Loucy (cell line): ENCODE measurements around the gene EZH1.

Experiments
- H2AFZ ChIP-seq: fragments of 200-600 bp; sonication (generic); 2 replicates; pipeline ENCODE4 v1.6.0; 2016; ENCODE audit warnings: antibody characterized with exemption, mild to moderate bottlenecking, low read length, moderate library complexity
- H3F3A ChIP-seq: fragments of 200-600 bp; 2 replicates; pipeline ENCODE4 v1.6.0; 2016; ENCODE audit warnings: antibody characterized with exemption, low read depth, mild to moderate bottlenecking
- H3K27me3 ChIP-seq: fragments of 200-600 bp; sonication (generic); 2 replicates; pipeline ENCODE4 v1.6.1; 2014; ENCODE audit warnings: low read length, mild to moderate bottlenecking; ENCODE audit not compliant: insufficient read depth, poor library complexity, severe bottlenecking
- H3K36me3 ChIP-seq: fragments of 200-600 bp; sonication (generic); 2 replicates; pipeline ENCODE4 v1.6.1; 2016; ENCODE audit warnings: low read length; ENCODE audit not compliant: insufficient read depth
- H3K4me1 ChIP-seq: fragments of 200-600 bp; sonication (generic); 2 replicates; pipeline ENCODE4 v1.5.1; 2014; ENCODE audit warnings: low read length, mild to moderate bottlenecking; ENCODE audit not compliant: insufficient read depth, poor library complexity, severe bottlenecking
- H3K4me2 ChIP-seq: fragments of 200-600 bp; sonication (generic); 2 replicates; pipeline ENCODE4 v1.6.0; 2014; ENCODE audit warnings: antibody characterized with exemption, low read length, low read depth, mild to moderate bottlenecking; ENCODE audit not compliant: poor library complexity, severe bottlenecking
- H3K4me3 ChIP-seq: fragments of 200-600 bp; sonication (generic); 2 replicates; pipeline ENCODE4 v1.5.1; 2014; ENCODE audit warnings: low read length, mild to moderate bottlenecking, mixed read lengths; ENCODE audit not compliant: poor library complexity, severe bottlenecking
- H3K79me2 ChIP-seq: fragments of 200-600 bp; sonication (generic); 2 replicates; pipeline ENCODE4 v1.6.1; 2014; ENCODE audit warnings: low read length; ENCODE audit not compliant: insufficient read depth
- H3K9ac ChIP-seq: fragments of 200-600 bp; sonication (generic); 2 replicates; pipeline ENCODE4 v1.6.0; 2014; ENCODE audit warnings: mild to moderate bottlenecking, low read depth, low read length, moderate library complexity; ENCODE audit not compliant: poor library complexity, severe bottlenecking
- H3K9me2 ChIP-seq: fragments of 200-600 bp; sonication (generic); replicated peaks from 2 replicates; pipeline ENCODE4 v1.6.1; 2016; ENCODE audit warnings: low read depth, low read length, mixed read lengths
- H3K9me3 ChIP-seq: fragments of 200-600 bp; sonication (generic); 2 replicates; pipeline ENCODE4 v1.6.1; 2014; ENCODE audit warnings: mild to moderate bottlenecking, antibody characterized with exemption, low read length, low read depth; ENCODE audit not compliant: insufficient read depth
- H4K20me1 ChIP-seq: fragments of 200-600 bp; sonication (generic); 2 replicates; pipeline ENCODE4 v1.6.0; 2014; ENCODE audit warnings: antibody characterized with exemption, low read length, mild to moderate bottlenecking; ENCODE audit not compliant: insufficient read depth, poor library complexity, severe bottlenecking
- CTCF ChIP-seq: fragments of 200-600 bp; sonication (generic); conservative IDR thresholded peaks from 2 replicates; pipeline ENCODE4 v1.5.1; 2014; ENCODE audit warnings: mild to moderate bottlenecking, antibody characterized with exemption, low read length
- EZH2phosphoT487 ChIP-seq: fragments of 200-600 bp; IDR thresholded peaks from 2 replicates; pipeline ENCODE4 v1.6.1; 2018; ENCODE audit warnings: antibody characterized with exemption, mild to moderate bottlenecking, moderate library complexity, borderline replicate concordance

EZH1 gene

GRCh38 chr17:42783791-42784138 lies 38.9 kb upstream of the EZH1 start:
- H3K9me2 ChIP-seq: no peaks in the 10 kb centered on the region
- H3K9me3 ChIP-seq: no peaks in the 10 kb centered on the region
- H3K27me3 ChIP-seq: no peaks in the 10 kb centered on the region
- no peak for TF ChIP-seq EZH2phosphoT487
- no peak for TF ChIP-seq CTCF
- H4K20me1 ChIP-seq: no peaks in the 10 kb centered on the region
- H3K4me1 ChIP-seq: no peaks in the 10 kb centered on the region
- H3K4me2 ChIP-seq: no peak overlapping the region
- H3K9ac ChIP-seq: no peak overlapping the region
- no peak overlapping the region for H3K4me3 ChIP-seq
- no peaks in the 10 kb centered on the region for H3K79me2 ChIP-seq
- H2AFZ ChIP-seq: no peak overlapping the region
- peaks cover 6% of the 10 kb centered on the region; the same call in 1 of the 2 replicates for H3K36me3 ChIP-seq
- no peaks in the 10 kb centered on the region for H3F3A ChIP-seq

DNA sequence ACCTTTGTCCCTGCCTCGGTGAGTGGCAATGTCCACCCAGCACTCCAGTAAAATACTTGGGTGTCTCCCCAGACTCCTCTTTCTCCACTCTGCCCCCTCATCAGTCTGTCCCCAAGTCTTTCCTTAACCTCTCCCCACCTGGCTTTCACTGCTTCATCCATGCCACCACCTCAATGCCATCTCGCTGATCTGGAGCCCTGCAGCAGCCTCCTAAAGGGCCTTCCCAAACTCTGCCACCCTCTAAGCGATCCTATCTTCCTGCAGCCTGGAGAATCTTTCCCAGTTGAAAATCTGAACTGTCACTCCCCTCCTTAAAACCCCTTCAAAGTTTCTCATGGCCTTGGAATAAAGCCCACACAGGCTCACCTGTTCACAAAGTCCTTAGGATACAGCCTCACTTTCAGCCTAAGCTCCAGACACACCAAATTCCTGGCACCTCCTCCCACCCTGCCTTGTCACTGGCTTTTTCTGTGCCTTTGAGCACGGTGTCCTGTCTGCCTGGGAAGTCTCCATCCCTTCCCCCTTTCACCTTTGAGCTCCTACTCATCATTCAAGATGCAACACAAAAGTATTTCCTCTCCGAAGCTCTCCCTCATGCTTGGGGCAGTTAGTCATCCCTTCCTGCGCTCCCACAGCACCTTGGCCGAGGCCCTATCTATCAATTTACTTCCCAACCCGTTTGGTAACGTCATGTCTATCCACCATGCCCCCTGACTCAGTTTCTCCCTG lies 38.4 kb upstream of the EZH1 start:
- Histone ChIP-seq H3K4me3 (no peak overlapping the region), H3F3A (no peaks in the 10 kb centered on the region), H2AFZ (no peak overlapping the region), H3K9ac (no peak overlapping the region), H3K27me3 (no peaks in the 10 kb centered on the region), H3K9me3 (no peaks in the 10 kb centered on the region), H4K20me1 (no peaks in the 10 kb centered on the region), H3K36me3 (peaks cover 11% of the 10 kb centered on the region; the same call in 1 of the 2 replicates), H3K79me2 (no peaks in the 10 kb centered on the region), H3K4me1 (no peaks in the 10 kb centered on the region), H3K9me2 (no peaks in the 10 kb centered on the region), H3K4me2 (no peak overlapping the region)
- no peak for TF ChIP-seq CTCF
- no peak for TF ChIP-seq EZH2phosphoT487

DNA sequence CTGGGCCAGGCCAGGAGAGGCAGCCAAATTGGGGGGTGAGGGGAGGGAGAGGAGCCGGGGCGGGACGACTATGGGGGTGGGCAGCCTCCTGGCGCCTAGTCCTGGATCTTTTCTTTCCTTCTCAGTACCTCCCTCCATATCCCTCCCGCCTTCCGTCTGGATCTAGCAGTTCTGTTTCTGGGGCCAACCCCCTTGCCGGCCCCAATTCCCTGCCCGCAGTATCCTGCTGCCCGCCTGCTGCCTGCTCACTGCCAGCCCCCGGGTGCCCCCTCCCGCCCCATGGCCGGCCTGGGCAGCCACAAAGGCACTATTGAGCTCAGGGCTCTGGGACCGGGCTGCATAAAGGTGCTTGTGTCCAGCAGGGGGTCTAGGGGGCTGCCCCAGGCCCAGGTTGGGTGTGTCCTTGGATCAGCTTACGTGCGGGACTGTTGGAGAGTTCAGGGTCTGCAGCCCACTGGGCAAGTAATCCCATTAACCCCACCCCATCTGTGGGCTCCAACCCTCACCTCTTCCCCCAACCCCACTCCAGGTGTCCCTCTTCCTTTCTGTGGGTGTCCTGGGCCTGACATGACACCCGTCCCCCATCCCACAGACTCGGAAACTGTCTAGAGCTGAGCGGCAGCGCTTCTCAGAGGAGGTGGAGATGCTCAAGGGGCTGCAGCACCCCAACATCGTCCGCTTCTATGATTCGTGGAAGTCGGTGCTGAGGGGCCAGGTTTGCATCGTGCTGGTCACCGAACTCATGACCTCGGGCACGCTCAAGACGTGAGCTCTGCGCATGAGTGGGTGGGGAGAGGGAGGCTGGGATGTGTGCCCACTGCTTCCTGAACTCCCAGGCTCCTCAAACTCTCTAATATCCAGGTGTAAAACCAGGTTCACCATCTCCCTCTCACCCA lies 37.6 kb upstream of the EZH1 start:
- no peak overlapping the region for H3K4me3 ChIP-seq
- no peaks in the 10 kb centered on the region for H4K20me1 ChIP-seq
- H3K36me3 ChIP-seq: peaks cover 17% of the 10 kb centered on the region; the same call in 1 of the 2 replicates
- H3F3A ChIP-seq: no peaks in the 10 kb centered on the region
- no peak overlapping the region for H3K9ac ChIP-seq
- H3K4me1 ChIP-seq: no peaks in the 10 kb centered on the region
- H3K4me2 ChIP-seq: no peak overlapping the region
- no peaks in the 10 kb centered on the region for H3K27me3 ChIP-seq
- H3K9me2 ChIP-seq: no peaks in the 10 kb centered on the region
- H2AFZ ChIP-seq: no peak overlapping the region
- no peaks in the 10 kb centered on the region for H3K79me2 ChIP-seq
- no peaks in the 10 kb centered on the region for H3K9me3 ChIP-seq
- TF ChIP-seq EZH2phosphoT487 (no peak), CTCF (no peak)
